GM13976 (cell line): Measurements from ENCODE around the gene EPS8.
"Not testable (repeated sequence)": the region's sequence is repeated elsewhere in the genome, so short reads cannot be mapped to it uniquely, and the experiment has no call there.

Experiments
- DNase-seq: peaks from one replicate; pipeline ENCODE4 v3.0.0; 2012; ENCODE audit warnings: low spot score
- in situ Hi-C: fragments of 300-500 bp; cut with MboI; formaldehyde crosslinking; loops from one replicate; pipeline ENCODE4 v1.12.0; 2022; ENCODE audit warnings: low sequenced_read_pairs, mixed read lengths, inconsistent platforms; ENCODE audit not compliant: unreplicated experiment
- TF ChIP-seq, protein P1 (sequence below): IDR thresholded peaks from 2 replicates; pipeline ENCODE4 v1.5.1; 2012; ENCODE audit warnings: borderline replicate concordance, mild to moderate bottlenecking; ENCODE audit not compliant: insufficient read depth; ENCODE audit errors: extremely low read depth, missing control alignments, control extremely low read depth

EPS8 gene

DNA sequence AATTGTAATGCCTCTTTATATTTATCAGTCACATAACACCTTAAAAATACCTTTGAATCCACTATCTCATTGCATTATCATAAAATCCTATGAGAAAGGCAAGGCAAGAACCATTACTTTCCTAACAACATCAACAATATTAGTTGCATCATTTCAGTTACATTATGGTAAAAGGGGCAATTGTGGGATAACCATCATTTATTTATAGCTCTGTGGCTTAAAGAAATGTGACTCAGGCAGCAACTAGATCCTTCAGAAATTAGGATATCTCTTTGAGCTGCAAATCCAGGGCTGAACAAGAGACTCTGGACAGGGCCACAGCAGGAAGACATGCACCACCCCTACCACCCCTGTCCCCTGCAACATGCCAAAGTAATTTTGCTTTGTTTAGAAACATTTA lies 36.4 kb downstream of the EPS8 start:
- TF ChIP-seq, protein P1, sequence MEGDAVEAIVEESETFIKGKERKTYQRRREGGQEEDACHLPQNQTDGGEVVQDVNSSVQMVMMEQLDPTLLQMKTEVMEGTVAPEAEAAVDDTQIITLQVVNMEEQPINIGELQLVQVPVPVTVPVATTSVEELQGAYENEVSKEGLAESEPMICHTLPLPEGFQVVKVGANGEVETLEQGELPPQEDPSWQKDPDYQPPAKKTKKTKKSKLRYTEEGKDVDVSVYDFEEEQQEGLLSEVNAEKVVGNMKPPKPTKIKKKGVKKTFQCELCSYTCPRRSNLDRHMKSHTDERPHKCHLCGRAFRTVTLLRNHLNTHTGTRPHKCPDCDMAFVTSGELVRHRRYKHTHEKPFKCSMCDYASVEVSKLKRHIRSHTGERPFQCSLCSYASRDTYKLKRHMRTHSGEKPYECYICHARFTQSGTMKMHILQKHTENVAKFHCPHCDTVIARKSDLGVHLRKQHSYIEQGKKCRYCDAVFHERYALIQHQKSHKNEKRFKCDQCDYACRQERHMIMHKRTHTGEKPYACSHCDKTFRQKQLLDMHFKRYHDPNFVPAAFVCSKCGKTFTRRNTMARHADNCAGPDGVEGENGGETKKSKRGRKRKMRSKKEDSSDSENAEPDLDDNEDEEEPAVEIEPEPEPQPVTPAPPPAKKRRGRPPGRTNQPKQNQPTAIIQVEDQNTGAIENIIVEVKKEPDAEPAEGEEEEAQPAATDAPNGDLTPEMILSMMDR: no peak
- DNase-seq: no peak
- in situ Hi-C loops: no loop called here

DNA sequence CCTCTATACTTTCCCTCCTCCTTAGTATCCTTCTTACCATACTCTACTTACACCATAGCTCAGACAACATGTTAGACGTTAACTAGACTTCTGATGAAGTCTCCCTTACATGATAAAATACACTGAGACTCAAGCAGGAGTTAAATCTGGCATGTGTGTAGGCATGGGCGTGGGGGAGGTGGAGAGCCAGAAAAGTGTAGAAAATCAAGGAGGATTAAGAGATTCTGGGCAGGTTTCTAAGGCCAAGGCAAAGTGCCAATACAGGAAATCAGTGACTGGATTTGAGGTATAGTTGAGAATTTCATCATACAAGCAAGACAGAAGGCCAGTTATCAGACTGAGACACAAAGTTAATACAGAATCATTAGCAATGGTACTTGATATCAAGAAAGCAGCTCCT lies 37.4 kb downstream of the EPS8 start:
- no peak for DNase-seq
- in situ Hi-C loops: no loop called here
- TF ChIP-seq, protein P1: no peak

DNA sequence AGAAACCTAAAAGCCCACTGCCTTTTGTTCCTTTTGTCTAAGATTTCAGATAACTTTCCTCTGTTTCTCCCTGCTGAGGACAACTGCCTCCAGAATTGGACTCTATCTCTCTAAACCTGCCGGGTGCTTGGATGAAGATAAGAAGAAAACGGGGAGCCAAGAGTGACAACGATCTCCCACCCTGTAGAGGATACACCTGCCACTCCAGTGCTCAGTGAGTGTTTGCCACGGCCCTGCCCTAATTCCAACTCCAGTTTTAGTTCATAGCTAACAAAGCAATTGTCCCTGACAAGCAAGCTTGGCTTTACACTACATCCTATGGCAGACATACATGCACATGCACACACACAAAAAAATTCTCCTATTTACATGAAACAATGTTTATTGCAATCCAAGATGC lies 39.3 kb downstream of the EPS8 start:
- no peak for DNase-seq
- in situ Hi-C loops: no loop called here
- TF ChIP-seq, protein P1: no peak

DNA sequence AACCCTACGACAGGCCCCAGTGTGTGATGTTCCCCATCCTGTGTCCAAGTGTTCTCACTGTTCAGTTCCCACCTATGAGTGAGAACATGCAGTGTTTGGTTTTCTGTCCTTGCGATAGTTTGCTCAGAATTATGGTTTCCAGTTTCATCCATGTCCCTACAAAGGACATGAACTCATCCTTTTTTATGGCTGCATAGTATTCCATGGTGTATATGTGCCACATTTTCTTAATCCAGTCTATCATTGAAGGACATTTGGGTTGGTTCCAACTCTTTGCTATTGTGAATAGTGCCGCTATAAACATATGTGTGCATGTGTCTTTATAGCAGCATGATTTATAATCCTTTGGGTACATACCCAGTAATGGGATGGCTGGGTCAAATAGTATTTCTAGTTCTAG lies 47.3 kb downstream of the EPS8 start:
- DNase-seq, in situ Hi-C loops: not testable (repeated sequence)

DNA sequence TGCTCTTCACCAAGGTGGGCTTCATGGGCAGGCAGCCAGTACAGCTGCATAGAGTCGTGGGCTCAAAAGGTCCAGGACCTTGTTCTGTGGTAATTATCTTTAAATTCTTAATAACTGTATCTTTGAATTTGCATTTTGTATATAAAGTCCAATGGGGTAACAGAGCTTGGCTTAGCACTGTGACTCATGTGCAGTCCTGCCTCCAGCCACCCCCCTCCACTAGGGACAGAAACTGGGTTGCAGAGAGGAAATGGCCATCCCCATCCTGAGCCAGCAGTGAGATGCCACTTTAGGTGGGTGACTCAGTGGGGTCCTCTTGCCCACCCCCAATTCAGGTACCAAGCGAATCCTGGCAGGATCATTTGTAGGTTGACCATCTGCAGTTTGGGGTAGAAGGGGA lies 48.1 kb downstream of the EPS8 start:
- no peak for DNase-seq

DNA sequence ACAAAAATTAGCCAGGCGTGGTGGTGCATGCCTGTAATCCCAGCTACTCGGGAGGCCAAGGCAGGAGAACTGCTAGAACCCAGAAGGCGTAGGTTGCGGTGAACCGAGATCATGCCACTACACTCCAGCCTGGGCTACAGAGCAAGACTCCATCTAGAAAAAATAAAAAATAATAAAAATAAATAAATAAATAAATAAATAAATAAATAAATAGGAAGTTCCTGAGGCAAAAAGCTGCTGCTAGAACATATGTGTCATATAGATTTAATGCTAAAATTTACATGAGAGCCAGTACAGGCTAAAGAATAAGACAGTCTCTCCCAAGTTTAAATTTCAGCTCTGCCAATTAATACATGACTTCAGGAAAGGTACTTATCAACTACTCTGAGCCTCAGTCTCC lies 48.8 kb downstream of the EPS8 start:
- in situ Hi-C loops, DNase-seq: not testable (repeated sequence)

More for the DNA sequence above, 48.1 kb downstream of the EPS8 start:
- TF ChIP-seq, protein P1: no peak
- in situ Hi-C loops: no loop called here

DNA sequence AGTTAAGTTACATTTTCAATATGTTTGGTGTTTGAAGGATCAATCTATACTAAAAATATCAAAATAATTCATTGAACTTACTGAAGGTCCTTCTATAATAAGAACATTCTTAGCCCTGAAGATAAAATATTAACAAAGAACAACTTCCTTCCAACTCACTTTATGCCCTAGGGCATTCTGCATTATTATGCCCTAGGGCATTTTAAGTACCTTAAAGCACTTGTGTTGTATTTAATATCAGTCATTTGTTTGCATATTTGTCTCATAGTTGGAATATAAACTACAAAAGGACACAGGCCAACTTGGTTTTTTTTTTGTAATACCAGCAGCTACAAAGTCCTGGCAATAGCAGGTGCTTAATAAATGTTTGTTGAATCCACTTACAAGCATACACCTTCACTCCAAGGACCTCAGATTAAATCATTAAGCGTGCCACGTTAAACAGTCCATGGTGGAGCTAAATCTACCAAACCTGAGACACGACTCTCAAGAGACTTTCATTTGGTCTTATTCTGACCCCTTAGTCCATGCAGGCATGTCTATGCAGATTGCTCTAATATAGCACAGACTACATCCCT lies 50.7 kb downstream of the EPS8 start:
- no peak for DNase-seq
- in situ Hi-C loops: no loop called here
- TF ChIP-seq, protein P1: no peak
